A204.1 (cell line): ENCODE results near the gene KSR1.
"Not testable (repeated sequence)": the region's sequence is repeated elsewhere in the genome, so short reads cannot be mapped to it uniquely, and the experiment has no call there.

Experiments
- FAIRE-seq: peaks from 2 replicates; lab custom pipeline; 2012; peaks lifted over from hg19 to GRCh38; lab: Jason Lieb, UNC

Gene KSR1

DNA sequence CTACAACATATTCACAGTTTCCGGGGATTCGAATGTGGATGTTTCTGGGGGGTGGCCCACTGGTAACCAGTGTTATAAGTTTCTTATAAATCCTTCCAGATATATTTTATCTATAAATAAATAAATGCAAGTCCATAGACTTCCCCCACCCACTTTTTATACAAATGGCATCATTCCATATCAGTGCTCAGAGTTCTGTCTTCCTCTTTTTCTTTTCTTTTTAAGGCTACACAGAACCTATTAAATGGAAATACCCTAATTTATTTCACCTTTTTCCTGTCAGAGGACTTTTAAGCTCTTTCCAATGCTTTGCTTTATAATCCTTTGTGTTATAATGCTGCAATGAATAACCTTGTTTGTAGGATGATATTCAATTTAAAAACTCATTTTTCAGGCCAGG, 178.5 kb downstream of the KSR1 start:
- no peak for FAIRE-seq

DNA sequence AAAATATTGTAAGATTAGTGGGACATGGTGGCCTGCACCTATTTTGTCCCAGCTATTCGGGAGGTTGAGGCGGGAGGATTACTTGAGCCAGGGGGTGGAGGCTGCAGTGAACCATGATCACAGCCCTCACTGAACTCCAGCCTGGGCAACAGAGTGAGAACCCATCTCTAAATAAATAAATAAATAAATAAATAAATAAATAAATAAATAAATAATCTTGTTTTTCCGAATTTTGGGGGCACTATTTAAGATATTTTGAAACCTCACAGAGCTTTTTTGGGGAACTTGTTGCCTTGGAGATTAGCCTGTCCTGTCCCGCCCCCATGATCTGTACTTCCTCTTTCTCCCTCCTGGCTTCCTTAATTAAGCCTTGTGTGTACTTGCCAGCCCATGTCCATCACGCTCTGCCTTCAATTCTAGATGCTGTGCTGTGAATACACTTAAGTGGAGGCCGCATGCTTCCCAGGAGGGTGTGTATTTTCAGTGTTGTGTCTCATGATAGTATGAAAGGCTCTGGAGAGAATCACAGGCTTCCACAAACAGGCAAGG, 179.1 kb downstream of the KSR1 start:
- no peak for FAIRE-seq

DNA sequence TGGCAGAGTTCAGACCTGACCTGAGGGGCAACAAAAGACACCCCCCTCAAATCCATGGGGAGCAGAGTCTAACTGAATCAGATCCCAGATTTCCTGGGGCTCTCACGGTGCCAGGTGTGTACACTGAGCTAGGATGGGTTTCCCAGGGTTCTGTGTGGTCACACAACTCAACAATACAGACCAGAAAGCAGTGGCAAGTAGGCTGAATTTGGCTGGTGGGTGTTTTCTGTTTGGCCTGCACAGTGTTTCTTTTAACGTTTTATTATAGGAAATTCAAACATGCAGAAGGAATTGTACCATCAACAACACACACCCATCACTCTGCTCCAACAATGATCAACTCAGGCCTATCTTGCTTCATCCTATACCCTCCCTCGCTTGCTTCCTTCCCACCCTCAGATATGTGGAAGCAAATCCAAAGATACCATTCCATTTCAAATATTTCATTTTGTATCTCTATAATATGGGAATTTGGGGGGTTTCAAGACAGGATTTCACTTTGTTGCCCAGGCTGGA, 179.8 kb downstream of the KSR1 start:
- FAIRE-seq = not testable (repeated sequence)

GRCh38 chr17:27637818-27638217, 181.6 kb downstream of the KSR1 start:
- not testable (repeated sequence) for FAIRE-seq

DNA sequence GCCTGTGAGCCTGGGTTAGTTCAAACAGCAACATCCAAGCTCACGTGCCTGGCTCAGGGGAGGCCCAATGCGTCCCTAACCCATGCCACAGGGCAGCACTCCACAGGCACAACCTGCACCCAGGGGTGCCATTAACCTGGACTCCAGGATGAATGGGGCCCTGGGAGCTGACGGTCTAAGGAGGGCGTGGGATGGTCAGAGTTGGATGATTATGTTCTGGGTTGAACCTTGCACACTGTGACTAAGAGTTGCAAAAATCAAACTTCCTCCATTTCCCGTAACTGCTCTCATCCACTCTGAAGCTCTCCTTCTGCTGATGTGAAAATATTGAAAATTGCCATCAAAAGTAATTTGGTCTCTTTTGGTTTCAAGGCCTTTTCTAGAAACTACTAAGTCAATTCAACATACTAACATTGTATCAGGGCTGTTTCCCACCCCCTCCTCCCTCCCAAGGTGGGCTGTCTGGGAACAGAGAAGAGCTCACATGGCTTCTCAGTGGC, 182.2 kb downstream of the KSR1 start:
- FAIRE-seq = not testable (repeated sequence)

- FAIRE-seq = no peak
Measured at GRCh38 chr17:27640790-27641189, 184.5 kb downstream of the KSR1 start.

DNA sequence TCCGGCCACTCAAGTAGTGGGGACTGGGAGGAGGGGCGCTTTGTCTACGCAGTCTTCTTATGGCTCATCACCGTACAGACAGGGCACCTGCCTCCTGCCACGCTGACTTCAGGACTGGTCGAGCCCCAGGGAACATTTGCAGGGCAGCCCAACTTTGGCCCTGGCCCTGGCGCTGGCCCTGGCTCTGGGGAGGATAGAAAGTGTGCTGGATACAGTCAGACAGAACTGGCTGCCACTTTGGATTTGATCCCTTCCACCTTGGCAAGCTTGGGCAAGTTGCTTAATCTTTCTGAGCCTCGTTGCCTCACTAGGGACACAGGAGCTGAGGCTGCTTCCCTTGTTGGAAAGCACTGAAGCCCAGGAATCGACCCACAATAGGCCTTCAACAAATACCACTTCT, 188.3 kb downstream of the KSR1 start:
- FAIRE-seq = no peak

GRCh38 chr17:27645621-27646020, 189.4 kb downstream of the KSR1 start:
- not testable (repeated sequence) for FAIRE-seq

DNA sequence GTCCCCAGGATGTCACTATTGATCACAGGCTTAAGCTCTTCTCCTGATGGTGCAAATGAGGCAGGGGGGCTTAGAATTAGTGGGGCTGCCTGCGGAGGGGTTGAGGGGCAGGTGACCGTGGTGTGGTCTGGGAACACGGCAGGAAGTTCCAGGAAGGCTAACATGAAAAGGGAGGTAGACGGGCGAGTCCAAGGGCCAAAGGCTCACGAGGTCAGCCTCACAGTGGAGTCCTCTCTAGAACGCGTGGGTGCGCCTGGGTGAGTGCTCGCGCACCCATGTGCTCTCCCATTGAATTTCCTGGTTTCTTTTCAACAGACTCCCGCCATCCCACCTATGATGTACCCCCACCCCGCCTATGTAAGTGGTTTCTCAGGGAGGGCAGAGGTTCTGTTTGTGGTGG, 190.0 kb downstream of the KSR1 start:
- FAIRE-seq = no peak

GRCh38 chr17:27647765-27648164, 191.5 kb downstream of the KSR1 start:
- no peak for FAIRE-seq

GRCh38 chr17:27649111-27649571, 192.9 kb downstream of the KSR1 start:
- FAIRE-seq = not testable (repeated sequence)

GRCh38 chr17:27649929-27650328, 193.7 kb downstream of the KSR1 start:
- no peak for FAIRE-seq

- no peak for FAIRE-seq
Measured at GRCh38 chr17:27650836-27651235, 194.6 kb downstream of the KSR1 start.

DNA sequence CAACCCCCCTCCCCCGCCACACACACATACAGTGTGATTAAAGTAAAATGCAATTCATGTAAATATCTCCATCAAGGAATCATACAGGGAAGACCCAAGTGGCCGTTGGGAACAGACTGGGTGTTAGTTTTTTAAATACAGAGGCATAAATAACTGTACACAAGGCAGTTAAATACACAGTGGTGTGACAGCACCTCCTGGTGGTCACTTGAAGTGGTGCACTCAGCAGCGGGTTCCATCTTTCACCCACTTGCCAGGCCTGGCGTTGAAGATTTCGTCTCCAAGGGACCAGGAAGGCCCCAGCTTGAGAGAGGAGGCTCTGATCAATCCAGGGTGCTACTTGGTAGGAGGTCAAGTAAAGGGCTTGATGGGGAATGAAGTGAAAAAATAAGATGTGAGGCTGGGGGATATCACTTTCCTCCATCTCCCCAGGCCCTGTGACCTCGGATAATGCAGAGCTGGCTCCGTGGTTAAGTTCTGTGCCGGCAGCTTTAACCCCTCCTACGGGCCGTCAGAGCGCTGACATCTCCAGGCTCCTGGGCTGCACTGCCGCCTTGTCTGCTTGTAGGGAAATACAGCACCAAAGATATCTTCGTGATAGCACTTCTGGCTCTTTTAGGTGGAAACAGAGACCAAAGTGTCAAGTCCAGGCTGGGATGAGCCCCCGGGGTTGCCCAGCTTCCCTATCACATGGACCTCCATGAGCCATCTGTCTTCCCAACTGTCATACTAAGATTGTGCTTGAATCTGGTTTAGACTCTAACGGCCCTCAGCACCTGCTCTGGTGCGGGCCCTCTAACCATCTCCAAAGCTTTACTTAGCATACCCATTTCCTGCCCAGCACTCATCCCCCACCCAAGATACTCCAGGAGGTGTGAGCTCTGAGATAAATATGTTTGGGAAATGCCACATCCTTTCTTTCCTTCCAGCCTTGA, 195.4 kb downstream of the KSR1 start:
- no peak for FAIRE-seq

- not testable (repeated sequence) for FAIRE-seq
Measured at GRCh38 chr17:27653449-27653971, 197.3 kb downstream of the KSR1 start.

- FAIRE-seq = no peak
Measured at GRCh38 chr17:27654136-27654535, 197.9 kb downstream of the KSR1 start.

GRCh38 chr17:27654654-27655524, 198.6 kb downstream of the KSR1 start:
- FAIRE-seq = no peak

- not testable (repeated sequence) for FAIRE-seq
Measured at GRCh38 chr17:27655525-27656111, 199.4 kb downstream of the KSR1 start.

DNA sequence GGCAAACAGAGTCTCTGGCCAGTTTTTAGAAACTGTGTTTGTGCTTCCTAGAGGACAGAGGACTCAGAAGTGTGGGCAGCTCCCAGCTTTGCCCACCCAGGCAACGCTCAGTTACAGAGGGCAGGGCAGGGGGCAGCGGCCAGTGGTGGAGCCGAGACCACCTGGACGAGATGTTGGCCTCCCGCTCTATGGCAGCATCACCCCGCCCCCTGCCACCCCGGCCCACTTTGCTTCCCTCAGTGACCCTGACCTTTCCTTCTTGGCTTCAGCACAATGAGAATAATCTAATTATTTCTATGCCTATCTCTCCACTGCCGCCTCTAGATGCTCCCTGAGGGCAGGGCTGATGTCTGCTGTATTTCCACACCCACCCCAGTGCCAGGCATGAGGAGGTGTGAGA, 200.4 kb downstream of the KSR1 start:
- FAIRE-seq = not testable (repeated sequence)

DNA sequence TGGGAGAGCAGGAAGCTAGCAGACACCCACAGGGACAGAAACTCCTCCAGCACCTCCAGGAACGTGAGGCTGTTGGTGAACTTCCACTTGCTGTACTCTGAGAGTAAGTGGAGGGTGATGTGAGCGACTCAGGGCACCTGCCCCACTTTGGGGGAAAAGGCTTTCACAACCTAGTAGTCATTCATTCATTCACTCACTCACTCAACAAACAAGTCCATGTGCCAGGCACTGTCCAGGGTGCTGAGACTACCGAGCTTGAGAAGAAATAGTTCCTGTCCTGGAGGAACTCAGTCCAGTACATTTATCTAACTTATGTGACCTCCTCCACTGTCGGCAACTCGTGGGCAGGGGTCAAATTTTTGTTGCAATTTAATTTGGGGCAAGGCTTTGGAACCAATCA, 201.4 kb downstream of the KSR1 start:
- FAIRE-seq = no peak

GRCh38 chr17:27659683-27660082, 203.4 kb downstream of the KSR1 start:
- FAIRE-seq = no peak

DNA sequence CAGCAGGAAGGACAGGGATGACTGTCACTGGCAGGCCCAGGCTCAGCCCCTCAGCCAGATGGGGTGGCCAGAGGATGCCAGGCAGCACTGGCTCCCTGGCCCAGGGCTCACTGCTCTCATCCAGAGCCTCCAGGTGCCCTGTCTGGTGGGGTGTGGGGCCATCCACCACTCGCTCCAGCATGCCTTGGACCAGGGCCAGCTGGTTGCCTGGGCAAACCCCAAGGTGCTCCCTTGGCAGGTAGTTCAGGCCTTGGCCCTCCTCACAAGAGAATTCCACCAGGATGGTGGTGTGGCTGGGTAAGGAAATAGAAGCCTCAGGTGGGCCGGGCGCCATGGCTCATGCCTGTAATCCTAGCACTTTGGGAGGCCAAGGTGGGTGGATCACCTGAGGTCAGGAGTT, 204.2 kb downstream of the KSR1 start:
- FAIRE-seq = no peak
